Measurements from ENCODE around the gene ATP5ME.

The ATP5ME gene

DNA sequence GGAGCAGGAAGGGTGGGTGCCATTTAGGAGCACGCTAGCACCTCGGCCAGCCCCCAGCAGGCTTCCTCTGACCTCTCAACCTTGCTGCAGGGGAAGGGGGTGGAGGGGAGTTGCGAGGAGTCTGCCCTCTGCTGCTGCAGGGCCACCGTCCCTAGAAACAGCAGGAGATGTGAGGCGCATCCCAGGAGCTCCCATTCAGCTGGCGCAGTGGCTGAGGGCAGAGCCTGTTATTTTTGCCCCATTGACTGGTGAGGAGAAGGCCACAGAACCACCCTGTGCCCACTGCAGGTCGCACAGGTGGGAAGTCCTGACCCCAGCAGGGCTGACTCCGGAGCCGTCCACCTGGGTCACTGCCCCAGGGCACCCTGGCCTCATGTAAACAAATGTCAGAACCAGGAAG lies 40.7 kb downstream of the ATP5ME start:
- ATAC-seq, result no peak

DNA sequence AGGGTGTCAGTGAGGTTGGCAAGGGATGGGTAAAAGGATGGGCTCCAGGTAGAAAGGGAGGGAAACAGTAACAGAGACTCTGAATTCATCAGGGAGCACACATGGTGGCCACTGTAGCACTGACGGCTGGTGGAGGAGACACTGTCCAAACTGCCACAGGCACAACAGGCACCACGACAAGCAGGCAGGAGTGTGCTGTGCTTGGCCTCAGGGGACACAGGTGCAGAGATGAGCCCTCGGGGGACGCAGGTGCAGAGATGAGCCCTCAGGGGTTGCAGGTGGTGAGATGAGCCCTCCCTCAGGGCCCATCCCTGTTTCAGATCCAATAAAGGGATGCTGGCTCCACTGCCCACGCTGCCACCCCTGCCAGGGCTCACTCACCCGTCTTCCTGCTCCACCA lies 41.1 kb downstream of the ATP5ME start:
- TF ChIP-seq CSDC2 (CRISPR knock-in tag; IDR thresholded peaks at IDR 0.05) (no peak), PPARA (CRISPR knock-in tag; IDR thresholded peaks at IDR 0.05; ENCODE audit: borderline replicate concordance) (no peak), BACH2 (CRISPR knock-in tag; IDR thresholded peaks at IDR 0.05; ENCODE audit: borderline replicate concordance) (no peak), ESRRG (CRISPR knock-in tag; IDR thresholded peaks at IDR 0.05) (no peak), GLIS3 (CRISPR knock-in tag; IDR thresholded peaks at IDR 0.05) (no peak), OSR1 (CRISPR knock-in tag; IDR thresholded peaks at IDR 0.05) (no peak), SNAI2 (CRISPR knock-in tag; IDR thresholded peaks at IDR 0.05) (no peak), ARNTL (CRISPR knock-in tag; IDR thresholded peaks at IDR 0.05; ENCODE audit: borderline replicate concordance, low read depth) (no peak), ZNF8 (CRISPR knock-in tag; IDR thresholded peaks at IDR 0.05) (no peak)
- TF ChIP-seq, protein P1, sequence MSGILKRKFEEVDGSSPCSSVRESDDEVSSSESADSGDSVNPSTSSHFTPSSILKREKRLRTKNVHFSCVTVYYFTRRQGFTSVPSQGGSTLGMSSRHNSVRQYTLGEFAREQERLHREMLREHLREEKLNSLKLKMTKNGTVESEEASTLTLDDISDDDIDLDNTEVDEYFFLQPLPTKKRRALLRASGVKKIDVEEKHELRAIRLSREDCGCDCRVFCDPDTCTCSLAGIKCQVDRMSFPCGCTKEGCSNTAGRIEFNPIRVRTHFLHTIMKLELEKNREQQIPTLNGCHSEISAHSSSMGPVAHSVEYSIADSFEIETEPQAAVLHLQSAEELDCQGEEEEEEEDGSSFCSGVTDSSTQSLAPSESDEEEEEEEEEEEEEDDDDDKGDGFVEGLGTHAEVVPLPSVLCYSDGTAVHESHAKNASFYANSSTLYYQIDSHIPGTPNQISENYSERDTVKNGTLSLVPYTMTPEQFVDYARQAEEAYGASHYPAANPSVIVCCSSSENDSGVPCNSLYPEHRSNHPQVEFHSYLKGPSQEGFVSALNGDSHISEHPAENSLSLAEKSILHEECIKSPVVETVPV (CRISPR knock-in tag; IDR thresholded peaks at IDR 0.05), result no peak
- TF ChIP-seq, protein P2, sequence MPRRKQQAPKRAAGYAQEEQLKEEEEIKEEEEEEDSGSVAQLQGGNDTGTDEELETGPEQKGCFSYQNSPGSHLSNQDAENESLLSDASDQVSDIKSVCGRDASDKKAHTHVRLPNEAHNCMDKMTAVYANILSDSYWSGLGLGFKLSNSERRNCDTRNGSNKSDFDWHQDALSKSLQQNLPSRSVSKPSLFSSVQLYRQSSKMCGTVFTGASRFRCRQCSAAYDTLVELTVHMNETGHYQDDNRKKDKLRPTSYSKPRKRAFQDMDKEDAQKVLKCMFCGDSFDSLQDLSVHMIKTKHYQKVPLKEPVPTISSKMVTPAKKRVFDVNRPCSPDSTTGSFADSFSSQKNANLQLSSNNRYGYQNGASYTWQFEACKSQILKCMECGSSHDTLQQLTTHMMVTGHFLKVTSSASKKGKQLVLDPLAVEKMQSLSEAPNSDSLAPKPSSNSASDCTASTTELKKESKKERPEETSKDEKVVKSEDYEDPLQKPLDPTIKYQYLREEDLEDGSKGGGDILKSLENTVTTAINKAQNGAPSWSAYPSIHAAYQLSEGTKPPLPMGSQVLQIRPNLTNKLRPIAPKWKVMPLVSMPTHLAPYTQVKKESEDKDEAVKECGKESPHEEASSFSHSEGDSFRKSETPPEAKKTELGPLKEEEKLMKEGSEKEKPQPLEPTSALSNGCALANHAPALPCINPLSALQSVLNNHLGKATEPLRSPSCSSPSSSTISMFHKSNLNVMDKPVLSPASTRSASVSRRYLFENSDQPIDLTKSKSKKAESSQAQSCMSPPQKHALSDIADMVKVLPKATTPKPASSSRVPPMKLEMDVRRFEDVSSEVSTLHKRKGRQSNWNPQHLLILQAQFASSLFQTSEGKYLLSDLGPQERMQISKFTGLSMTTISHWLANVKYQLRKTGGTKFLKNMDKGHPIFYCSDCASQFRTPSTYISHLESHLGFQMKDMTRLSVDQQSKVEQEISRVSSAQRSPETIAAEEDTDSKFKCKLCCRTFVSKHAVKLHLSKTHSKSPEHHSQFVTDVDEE (CRISPR knock-in tag; IDR thresholded peaks at IDR 0.05), result no peak
- ATAC-seq, result no peak

More for the DNA sequence above, 40.7 kb downstream of the ATP5ME start:
- TF ChIP-seq ZNF70 (CRISPR knock-in tag; IDR thresholded peaks at IDR 0.05) (no peak), ARNTL (CRISPR knock-in tag; IDR thresholded peaks at IDR 0.05; ENCODE audit: borderline replicate concordance, low read depth) (no peak)

DNA sequence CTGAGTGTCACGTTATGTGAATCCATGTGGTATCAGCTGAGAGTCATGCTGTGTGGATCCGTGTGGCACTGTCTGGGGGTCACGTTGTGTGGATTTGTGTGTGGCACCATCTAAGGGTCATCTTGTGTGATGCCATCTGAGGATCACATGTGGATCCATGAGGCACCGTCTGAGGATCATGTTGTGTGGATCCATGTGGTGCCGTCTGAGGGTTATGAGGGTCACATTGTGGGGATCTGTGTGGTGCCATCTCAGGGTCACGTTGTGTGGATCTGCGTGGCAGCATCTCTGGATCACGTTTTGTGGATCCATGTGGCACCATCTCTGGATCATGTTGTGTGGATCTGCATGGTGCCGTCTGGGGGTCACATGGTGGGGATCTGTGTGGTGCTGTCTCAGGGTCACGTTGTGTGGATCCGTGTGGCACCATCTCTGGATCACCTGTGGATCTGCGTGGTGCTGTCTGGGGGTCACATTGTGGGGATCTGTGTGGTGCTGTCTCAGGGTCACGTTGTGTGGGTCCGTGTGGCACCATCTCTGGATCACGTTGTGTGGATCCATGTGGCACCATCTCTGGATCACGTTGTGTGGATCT lies 41.8 kb downstream of the ATP5ME start:
- TF ChIP-seq ZFP30 (CRISPR knock-in tag; IDR thresholded peaks at IDR 0.05), result no peak
- no peak for TF ChIP-seq OSR1 (CRISPR knock-in tag; IDR thresholded peaks at IDR 0.05)
- TF ChIP-seq PPARA (CRISPR knock-in tag; IDR thresholded peaks at IDR 0.05; ENCODE audit: borderline replicate concordance), result no peak
- TF ChIP-seq ISL1 (CRISPR knock-in tag; IDR thresholded peaks at IDR 0.05), result no peak
- TF ChIP-seq, protein P3, sequence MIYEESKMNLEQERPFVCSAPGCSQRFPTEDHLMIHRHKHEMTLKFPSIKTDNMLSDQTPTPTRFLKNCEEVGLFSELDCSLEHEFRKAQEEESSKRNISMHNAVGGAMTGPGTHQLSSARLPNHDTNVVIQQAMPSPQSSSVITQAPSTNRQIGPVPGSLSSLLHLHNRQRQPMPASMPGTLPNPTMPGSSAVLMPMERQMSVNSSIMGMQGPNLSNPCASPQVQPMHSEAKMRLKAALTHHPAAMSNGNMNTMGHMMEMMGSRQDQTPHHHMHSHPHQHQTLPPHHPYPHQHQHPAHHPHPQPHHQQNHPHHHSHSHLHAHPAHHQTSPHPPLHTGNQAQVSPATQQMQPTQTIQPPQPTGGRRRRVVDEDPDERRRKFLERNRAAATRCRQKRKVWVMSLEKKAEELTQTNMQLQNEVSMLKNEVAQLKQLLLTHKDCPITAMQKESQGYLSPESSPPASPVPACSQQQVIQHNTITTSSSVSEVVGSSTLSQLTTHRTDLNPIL (CRISPR knock-in tag; IDR thresholded peaks at IDR 0.05; ENCODE audit: low read depth), result no peak
- no peak for TF ChIP-seq BACH2 (CRISPR knock-in tag; IDR thresholded peaks at IDR 0.05; ENCODE audit: borderline replicate concordance)
- TF ChIP-seq ESRRG (CRISPR knock-in tag; IDR thresholded peaks at IDR 0.05), result no peak
- TF ChIP-seq TOX (CRISPR knock-in tag; IDR thresholded peaks at IDR 0.05; ENCODE audit: borderline replicate concordance), result no peak
- no peak for TF ChIP-seq RARB (CRISPR knock-in tag; IDR thresholded peaks at IDR 0.05)
- TF ChIP-seq ZFP3 (CRISPR knock-in tag; IDR thresholded peaks at IDR 0.05), result no peak
- TF ChIP-seq ZNF565 (CRISPR knock-in tag; conservative IDR thresholded peaks at IDR 0.05; ENCODE audit: low read depth), result no peak
- no peak for TF ChIP-seq ZNF8 (CRISPR knock-in tag; IDR thresholded peaks at IDR 0.05)
- TF ChIP-seq ZNF70 (CRISPR knock-in tag; IDR thresholded peaks at IDR 0.05), result no peak

DNA sequence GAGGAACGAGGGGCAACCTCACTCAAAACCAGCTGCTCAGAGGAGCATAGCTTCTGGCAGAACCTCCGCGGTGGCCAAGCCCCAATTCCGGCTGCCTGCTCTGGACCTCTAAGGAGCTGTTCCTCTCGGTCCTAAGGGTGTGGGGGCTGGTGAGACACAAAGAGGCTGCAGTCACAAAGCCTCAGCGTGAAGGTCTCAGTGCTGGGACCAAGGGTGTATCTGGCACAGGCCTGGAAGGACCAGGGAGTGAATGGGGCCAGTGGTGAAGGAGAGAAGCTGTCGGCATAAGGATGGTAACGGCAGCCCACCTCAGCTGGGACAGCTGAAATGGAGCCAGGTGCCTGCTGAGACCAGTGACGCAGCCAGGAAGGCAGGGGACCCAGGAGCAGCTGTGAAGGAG lies 43.4 kb downstream of the ATP5ME start:
- ATAC-seq, result no peak
- TF ChIP-seq TOX (CRISPR knock-in tag; IDR thresholded peaks at IDR 0.05; ENCODE audit: borderline replicate concordance) (no peak), TCF4 (CRISPR knock-in tag; IDR thresholded peaks at IDR 0.05; ENCODE audit: borderline replicate concordance) (no peak), ZC3H10 (CRISPR knock-in tag; IDR thresholded peaks at IDR 0.05) (no peak), PPARA (CRISPR knock-in tag; IDR thresholded peaks at IDR 0.05; ENCODE audit: borderline replicate concordance) (no peak), ZNF70 (CRISPR knock-in tag; IDR thresholded peaks at IDR 0.05) (no peak), ISL1 (CRISPR knock-in tag; IDR thresholded peaks at IDR 0.05) (no peak), ZFP30 (CRISPR knock-in tag; IDR thresholded peaks at IDR 0.05) (no peak), SNAI2 (CRISPR knock-in tag; IDR thresholded peaks at IDR 0.05) (no peak), ARNTL (CRISPR knock-in tag; IDR thresholded peaks at IDR 0.05; ENCODE audit: borderline replicate concordance, low read depth) (no peak), ESRRG (CRISPR knock-in tag; IDR thresholded peaks at IDR 0.05) (no peak)
- TF ChIP-seq, protein P2 (CRISPR knock-in tag; IDR thresholded peaks at IDR 0.05), result no peak
- TF ChIP-seq, protein P4, sequence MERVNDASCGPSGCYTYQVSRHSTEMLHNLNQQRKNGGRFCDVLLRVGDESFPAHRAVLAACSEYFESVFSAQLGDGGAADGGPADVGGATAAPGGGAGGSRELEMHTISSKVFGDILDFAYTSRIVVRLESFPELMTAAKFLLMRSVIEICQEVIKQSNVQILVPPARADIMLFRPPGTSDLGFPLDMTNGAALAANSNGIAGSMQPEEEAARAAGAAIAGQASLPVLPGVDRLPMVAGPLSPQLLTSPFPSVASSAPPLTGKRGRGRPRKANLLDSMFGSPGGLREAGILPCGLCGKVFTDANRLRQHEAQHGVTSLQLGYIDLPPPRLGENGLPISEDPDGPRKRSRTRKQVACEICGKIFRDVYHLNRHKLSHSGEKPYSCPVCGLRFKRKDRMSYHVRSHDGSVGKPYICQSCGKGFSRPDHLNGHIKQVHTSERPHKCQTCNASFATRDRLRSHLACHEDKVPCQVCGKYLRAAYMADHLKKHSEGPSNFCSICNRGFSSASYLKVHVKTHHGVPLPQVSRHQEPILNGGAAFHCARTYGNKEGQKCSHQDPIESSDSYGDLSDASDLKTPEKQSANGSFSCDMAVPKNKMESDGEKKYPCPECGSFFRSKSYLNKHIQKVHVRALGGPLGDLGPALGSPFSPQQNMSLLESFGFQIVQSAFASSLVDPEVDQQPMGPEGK (CRISPR knock-in tag; IDR thresholded peaks at IDR 0.05; ENCODE audit: borderline replicate concordance), result no peak
- TF ChIP-seq, protein P5, sequence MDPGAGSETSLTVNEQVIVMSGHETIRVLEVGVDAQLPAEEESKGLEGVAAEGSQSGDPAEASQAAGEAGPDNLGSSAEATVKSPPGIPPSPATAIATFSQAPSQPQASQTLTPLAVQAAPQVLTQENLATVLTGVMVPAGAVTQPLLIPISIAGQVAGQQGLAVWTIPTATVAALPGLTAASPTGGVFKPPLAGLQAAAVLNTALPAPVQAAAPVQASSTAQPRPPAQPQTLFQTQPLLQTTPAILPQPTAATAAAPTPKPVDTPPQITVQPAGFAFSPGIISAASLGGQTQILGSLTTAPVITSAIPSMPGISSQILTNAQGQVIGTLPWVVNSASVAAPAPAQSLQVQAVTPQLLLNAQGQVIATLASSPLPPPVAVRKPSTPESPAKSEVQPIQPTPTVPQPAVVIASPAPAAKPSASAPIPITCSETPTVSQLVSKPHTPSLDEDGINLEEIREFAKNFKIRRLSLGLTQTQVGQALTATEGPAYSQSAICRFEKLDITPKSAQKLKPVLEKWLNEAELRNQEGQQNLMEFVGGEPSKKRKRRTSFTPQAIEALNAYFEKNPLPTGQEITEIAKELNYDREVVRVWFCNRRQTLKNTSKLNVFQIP (CRISPR knock-in tag; IDR thresholded peaks at IDR 0.05; ENCODE audit: borderline replicate concordance, low read depth), result no peak

More for the DNA sequence above, 41.8 kb downstream of the ATP5ME start:
- no peak for ATAC-seq

Measured in SK-N-SH treated with all-trans-retinoic acid at 6 μM for 48 hours (cell line).